GF-D8 (cell line): ENCODE data around the gene KATNAL1.

Source experiments
- DNase-seq: peaks from one replicate; lab custom pipeline; 2025; lab: John Stamatoyannopoulos, UW

Gene KATNAL1

GRCh38 chr13:30163441-30163840, 143.9 kb downstream of the KATNAL1 start:
- no peak for DNase-seq

- DNase-seq: no peak
Observed at GRCh38 chr13:30159446-30159839, 147.9 kb downstream of the KATNAL1 start.

GRCh38 chr13:30158774-30159445, 148.4 kb downstream of the KATNAL1 start:
- no peak for DNase-seq

- DNase-seq: no peak
Observed at GRCh38 chr13:30157616-30157993, 149.7 kb downstream of the KATNAL1 start.

GRCh38 chr13:30156826-30157615, 150.3 kb downstream of the KATNAL1 start:
- no peak for DNase-seq

GRCh38 chr13:30156270-30156669, 151.1 kb downstream of the KATNAL1 start:
- DNase-seq: no peak

GRCh38 chr13:30154931-30155330, 152.4 kb downstream of the KATNAL1 start:
- DNase-seq: no peak

GRCh38 chr13:30154531-30154930, 152.8 kb downstream of the KATNAL1 start:
- no peak for DNase-seq

- no peak for DNase-seq
Observed at GRCh38 chr13:30153545-30154426, 153.6 kb downstream of the KATNAL1 start.
